K562 (cell line): ENCODE measurements around the gene GFOD1. TPM values are rescaled to one million over a fixed set of nuclear protein-coding genes. Genes with fewer than 3 reads are reported as not detected.

Experiments used
- HOXB6 ChIP-seq: fragments of 250-450 bp; sonication (Bioruptor Pico); IDR thresholded peaks from 2 replicates; pipeline ENCODE4 v1.5.1; 2022; ENCODE audit warnings: mild to moderate bottlenecking, borderline replicate concordance
- NONO ChIP-seq, 2 experiments: fragments of 200-400 bp in 1 of 2; fragments of 450-650 bp in 1 of 2; formaldehyde crosslinking in 1 of 2; IDR thresholded peaks; 2 replicates each; pipeline ENCODE4 v1.6.1; 2017; ENCODE audit warnings: low read depth in 2 of 2, mild to moderate bottlenecking in 2 of 2, moderate library complexity in 2 of 2, low read length in 1 of 2
- YY1 ChIP-seq, 3 experiments: IDR thresholded peaks; 2 replicates each; pipeline ENCODE4 v1.6.1; 2011; ENCODE audit warnings: low read length in 2 of 3, mild to moderate bottlenecking in 2 of 3, moderate library complexity in 2 of 3, borderline replicate concordance in 1 of 3, control low read depth in 1 of 3, low read depth in 1 of 3; ENCODE audit not compliant: insufficient read depth in 3 of 3, insufficient replicate concordance in 2 of 3, control insufficient read depth in 1 of 3, insufficient read length in 1 of 3; ENCODE audit errors: extremely low read depth in 1 of 3
- ZNF124 ChIP-seq: sonication (generic); formaldehyde crosslinking; IDR thresholded peaks from 2 replicates; pipeline ENCODE4 v1.8.1; 2022; ENCODE audit warnings: missing genetic modification reagents
- polyA plus RNA-seq, 8 experiments: library from polyadenylated mRNA; depleted of rRNA in 4 of 8; stranded (reverse) in 5 of 8; unstranded in 3 of 8; fragments of >200 nt; fragmentation: Nextera tagmentation in 2 of 8; fragmentation: Illumina TruSeq in 1 of 8; extraction: Ambion mirVana in 2 of 8; extraction: Trizol in 1 of 8; gene quantifications; 2 replicates each; pipeline versions ENCODE4 v1.2.1 to v1.2.3, GENCODE V29; 2011 to 2014; ENCODE audit warnings: inconsistent platforms in 1 of 8, missing spikeins in 1 of 8
- total RNA-seq, 7 experiments: library from RNA; depleted of rRNA in 6 of 7; stranded (reverse); fragments of >200 nt in 6 of 7; fragmentation: Illumina TruSeq in 2 of 7; extraction: Trizol in 2 of 7; gene quantifications; 2 replicates each; pipeline versions ENCODE4 v1.2.1 to v1.2.3, GENCODE V29; 2011 to 2021; ENCODE audit warnings: low replicate concordance in 1 of 7
- TF ChIP-seq, protein P1 (sequence below), 2 experiments: fragments of 450-650 bp; IDR thresholded peaks; 2 replicates each; pipeline ENCODE4 v1.6.1; 2016; ENCODE audit warnings: mild to moderate bottlenecking in 2 of 2, borderline replicate concordance in 1 of 2, low read depth in 1 of 2, moderate library complexity in 1 of 2
- TF ChIP-seq, protein P2 (sequence below), 2 experiments: fragments of 450-650 bp in 1 of 2; sonication (generic) in 1 of 2; formaldehyde crosslinking in 1 of 2; IDR thresholded peaks; 2 replicates each; pipeline versions ENCODE4 v1.7.1 to v1.9.0; 2016 to 2022; ENCODE audit warnings: inconsistent platforms in 1 of 2, mild to moderate bottlenecking in 1 of 2, missing genetic modification reagents in 1 of 2

Gene GFOD1
- total and polyA plus RNA-seq, 9 of the 15 experiments (the other 6 are each of a cell fraction or from before 2014, with no cell fraction given), result 3.8 to 12.0 (median 8.2) TPM

DNA sequence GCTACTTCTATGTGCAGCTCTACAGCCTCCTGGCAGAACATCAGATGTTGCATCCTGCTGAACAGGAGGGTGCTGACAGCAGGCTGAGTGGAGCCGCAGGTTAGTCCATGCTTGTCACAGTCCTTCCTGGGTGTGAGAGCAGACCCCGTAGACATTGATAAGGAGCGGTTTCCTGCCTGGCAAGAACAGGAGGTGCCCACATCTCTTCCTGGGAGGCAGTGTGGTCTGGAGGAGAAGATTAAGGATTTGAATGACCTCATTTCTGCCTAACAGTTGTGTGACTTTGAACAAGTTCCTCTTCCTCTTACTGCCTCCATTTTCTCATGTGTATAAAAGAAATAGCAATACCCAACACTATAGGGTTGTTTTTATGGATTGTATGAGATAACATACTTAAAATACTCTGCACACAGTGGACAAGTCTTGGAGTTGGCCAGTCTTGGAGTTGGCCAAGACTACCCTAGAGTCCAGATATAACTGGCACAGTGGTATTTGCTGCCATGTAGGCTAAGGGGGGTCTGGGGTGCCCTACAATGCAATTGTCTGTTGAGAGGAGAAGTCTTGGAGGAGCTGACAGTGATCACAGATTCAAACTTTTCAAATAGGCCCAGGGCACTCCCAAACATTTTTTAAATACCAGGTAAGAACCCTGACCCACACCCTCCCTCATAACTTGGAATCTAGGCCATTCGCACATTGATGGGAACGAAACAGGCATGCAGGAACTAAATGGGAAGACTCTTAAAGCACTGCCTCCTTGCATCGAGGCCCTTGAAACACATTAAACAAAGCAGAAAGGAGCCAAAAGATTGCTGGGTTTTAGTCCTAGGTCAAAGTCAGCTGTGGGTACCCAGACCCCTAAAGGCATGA lies 126.5 kb downstream of the GFOD1 start (continued):
- TF ChIP-seq, protein P1, sequence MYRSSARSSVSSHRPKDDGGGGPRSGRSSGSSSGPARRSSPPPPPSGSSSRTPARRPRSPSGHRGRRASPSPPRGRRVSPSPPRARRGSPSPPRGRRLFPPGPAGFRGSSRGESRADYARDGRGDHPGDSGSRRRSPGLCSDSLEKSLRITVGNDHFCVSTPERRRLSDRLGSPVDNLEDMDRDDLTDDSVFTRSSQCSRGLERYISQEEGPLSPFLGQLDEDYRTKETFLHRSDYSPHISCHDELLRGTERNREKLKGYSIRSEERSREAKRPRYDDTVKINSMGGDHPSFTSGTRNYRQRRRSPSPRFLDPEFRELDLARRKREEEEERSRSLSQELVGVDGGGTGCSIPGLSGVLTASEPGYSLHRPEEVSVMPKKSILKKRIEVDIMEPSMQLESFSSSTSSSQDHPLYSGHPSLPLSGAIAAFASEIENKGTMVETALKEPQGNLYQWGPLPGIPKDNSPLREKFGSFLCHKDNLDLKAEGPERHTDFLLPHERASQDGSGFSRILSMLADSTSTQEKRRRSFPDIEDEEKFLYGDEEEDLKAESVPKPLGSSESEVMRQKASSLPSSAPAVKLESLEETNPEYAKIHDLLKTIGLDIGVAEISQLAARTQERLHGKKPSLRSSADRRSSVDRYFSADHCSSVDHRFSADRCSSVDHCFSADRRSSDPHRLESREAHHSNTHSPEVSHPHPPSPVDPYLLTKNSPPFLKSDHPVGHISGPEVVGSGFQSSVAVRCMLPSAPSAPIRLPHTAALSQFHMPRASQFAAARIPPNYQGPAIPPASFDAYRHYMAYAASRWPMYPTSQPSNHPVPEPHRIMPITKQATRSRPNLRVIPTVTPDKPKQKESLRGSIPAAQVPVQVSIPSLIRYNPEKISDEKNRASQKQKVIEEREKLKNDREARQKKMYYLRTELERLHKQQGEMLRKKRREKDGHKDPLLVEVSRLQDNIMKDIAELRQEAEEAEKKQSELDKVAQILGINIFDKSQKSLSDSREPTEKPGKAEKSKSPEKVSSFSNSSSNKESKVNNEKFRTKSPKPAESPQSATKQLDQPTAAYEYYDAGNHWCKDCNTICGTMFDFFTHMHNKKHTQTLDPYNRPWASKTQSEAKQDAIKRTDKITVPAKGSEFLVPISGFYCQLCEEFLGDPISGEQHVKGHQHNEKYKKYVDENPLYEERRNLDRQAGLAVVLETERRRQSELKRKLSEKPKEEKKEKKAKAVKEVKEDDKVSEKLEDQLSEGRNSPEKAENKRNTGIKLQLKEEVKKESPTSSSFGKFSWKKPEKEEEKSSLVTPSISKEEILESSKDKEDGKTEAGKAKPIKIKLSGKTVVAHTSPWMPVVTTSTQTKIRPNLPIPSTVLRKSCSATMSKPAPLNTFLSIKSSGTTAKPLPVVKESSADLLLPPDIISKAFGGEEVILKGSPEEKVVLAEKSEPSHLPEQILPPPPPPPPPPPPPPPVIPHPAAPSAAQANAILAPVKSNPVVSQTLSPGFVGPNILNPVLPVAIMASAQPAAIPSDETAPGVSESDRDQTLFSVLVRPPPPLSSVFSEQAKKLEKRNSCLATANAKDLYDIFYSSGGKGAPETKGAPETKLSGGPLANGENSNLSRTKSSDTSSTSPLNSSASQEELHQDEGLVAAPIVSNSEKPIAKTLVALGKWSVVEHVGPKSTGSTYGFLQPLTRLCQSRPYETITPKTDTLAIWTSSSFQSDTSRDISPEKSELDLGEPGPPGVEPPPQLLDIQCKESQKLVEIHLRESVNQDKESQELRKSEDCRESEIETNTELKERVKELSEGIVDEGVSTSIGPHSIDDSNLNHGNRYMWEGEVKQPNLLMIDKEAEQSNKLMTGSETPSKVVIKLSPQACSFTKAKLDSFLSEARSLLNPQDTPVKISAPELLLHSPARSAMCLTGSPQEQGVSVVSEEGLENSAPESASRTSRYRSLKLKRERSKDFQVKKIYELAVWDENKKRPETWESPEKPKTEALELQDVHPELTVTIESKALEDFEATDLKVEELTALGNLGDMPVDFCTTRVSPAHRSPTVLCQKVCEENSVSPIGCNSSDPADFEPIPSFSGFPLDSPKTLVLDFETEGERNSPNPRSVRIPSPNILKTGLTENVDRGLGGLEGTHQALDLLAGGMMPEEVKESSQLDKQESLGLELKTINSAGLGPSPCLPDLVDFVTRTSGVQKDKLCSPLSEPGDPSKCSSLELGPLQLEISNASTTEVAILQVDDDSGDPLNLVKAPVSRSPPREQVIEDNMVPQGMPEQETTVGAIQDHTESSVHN (IDR thresholded peaks at IDR 0.05; ENCODE audit: borderline replicate concordance in 1 of 2, low read depth in 1 of 2), result no peak
- TF ChIP-seq HOXB6, result no peak
- TF ChIP-seq, protein P2, sequence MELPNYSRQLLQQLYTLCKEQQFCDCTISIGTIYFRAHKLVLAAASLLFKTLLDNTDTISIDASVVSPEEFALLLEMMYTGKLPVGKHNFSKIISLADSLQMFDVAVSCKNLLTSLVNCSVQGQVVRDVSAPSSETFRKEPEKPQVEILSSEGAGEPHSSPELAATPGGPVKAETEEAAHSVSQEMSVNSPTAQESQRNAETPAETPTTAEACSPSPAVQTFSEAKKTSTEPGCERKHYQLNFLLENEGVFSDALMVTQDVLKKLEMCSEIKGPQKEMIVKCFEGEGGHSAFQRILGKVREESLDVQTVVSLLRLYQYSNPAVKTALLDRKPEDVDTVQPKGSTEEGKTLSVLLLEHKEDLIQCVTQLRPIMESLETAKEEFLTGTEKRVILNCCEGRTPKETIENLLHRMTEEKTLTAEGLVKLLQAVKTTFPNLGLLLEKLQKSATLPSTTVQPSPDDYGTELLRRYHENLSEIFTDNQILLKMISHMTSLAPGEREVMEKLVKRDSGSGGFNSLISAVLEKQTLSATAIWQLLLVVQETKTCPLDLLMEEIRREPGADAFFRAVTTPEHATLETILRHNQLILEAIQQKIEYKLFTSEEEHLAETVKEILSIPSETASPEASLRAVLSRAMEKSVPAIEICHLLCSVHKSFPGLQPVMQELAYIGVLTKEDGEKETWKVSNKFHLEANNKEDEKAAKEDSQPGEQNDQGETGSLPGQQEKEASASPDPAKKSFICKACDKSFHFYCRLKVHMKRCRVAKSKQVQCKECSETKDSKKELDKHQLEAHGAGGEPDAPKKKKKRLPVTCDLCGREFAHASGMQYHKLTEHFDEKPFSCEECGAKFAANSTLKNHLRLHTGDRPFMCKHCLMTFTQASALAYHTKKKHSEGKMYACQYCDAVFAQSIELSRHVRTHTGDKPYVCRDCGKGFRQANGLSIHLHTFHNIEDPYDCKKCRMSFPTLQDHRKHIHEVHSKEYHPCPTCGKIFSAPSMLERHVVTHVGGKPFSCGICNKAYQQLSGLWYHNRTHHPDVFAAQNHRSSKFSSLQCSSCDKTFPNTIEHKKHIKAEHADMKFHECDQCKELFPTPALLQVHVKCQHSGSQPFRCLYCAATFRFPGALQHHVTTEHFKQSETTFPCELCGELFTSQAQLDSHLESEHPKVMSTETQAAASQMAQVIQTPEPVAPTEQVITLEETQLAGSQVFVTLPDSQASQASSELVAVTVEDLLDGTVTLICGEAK (IDR thresholded peaks at IDR 0.05), result no peak
- TF ChIP-seq, protein P2 (CRISPR knock-in tag; IDR thresholded peaks at IDR 0.05), result no peak
- no peak for TF ChIP-seq NONO (IDR thresholded peaks at IDR 0.05; ENCODE audit: low read depth in 2 of 2, low read length in 1 of 2)
- TF ChIP-seq ZNF124, result no peak
- peak in 1 of 3 experiments; percentile 8 for TF ChIP-seq YY1 (IDR thresholded peaks at IDR 0.05; ENCODE audit: borderline replicate concordance in 1 of 3, control insufficient read depth in 1 of 3, extremely low read depth in 1 of 3, insufficient read depth in 3 of 3, insufficient read length in 1 of 3, insufficient replicate concordance in 2 of 3, low read depth in 1 of 3, low read length in 2 of 3)
